CD4-positive, alpha-beta T cell treated with Interferon gamma for 1 hour (primary cell): ENCODE data around the gene ARL6IP5.

Source experiments
- DNase-seq: peaks from one replicate; pipeline ENCODE4 v3.0.0-alpha.2; 2020

Gene ARL6IP5

DNA sequence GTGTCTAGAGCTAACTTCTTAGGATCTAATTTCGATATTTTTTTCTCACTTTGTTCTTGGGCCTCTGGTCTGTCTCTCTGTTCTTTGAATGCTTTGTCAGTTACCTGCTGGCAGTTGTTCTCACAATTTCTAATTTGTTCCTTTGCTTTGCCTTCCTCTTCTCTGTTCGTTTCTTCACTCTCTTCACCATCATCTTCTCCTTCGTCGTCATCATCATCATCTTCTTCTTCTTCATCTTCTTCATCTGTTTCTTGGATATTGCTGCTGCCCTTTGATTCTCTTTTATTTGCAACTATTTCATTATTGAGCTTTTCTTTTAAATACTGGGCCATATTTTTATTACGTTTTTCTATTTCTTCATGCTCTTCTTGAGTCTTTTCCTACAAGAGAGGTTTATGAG is 34.9 kb downstream of the ARL6IP5 start:
- DNase-seq = no peak

DNA sequence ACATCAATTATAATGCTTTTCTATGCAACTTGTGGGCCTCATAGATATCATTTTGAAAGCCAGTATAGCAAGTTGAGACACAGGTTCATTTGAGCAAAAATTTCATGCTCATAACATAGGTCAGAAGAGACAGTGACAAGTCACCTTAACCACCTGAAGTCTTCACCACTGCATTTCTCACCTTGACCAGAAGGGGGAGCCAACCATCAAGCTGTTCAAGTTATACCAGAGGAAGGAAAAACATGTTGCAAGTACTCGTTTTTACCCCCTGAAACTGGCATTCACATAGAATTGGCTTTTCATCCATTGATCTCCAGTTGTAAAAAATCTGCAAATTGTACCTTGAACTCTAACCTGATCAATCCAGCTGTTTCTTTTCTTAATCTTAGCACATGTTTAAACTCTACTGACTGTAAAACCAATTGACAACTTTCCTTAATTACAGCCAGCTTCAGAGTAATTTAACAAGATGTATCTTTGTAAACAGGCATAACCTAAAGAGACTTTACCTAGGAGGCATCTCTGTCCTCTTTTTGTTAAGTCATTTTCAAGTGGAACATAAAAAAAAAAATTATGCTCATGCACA is 36.2 kb downstream of the ARL6IP5 start:
- DNase-seq = peak; percentile 74

- no peak for DNase-seq
Observed at GRCh38 chr3:69121513-69121912, 36.8 kb downstream of the ARL6IP5 start.

GRCh38 chr3:69121950-69122349 is 37.2 kb downstream of the ARL6IP5 start:
- DNase-seq = no peak

DNA sequence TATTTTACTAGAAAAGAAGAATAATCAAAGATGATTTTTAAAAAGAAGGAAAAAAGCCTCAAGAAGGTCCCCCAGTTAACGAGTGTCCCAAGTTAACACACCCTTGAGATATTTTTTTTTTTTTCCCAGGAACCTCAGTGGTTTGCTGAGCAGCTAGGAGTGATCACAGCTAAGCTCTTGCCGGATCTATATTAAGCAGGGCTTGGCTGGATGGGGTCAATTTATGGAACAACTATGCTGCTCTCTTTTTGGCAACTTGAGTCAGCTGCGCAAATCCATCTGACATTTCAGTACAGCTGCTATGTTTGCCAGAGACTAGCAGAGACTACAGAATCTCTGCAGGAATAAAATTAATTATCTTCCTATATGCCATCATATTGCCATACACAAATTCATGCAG is 37.7 kb downstream of the ARL6IP5 start, which contains the start of gene LMOD3:
TSS of gene LMOD3 (minus strand) at position 193 of the 400 bp plus-strand sequence. CDS start 209 bp downstream, outside the sequence.
- DNase-seq = no peak

- DNase-seq = no peak
Observed at GRCh38 chr3:69126216-69126615, 41.5 kb downstream of the ARL6IP5 start.

DNA sequence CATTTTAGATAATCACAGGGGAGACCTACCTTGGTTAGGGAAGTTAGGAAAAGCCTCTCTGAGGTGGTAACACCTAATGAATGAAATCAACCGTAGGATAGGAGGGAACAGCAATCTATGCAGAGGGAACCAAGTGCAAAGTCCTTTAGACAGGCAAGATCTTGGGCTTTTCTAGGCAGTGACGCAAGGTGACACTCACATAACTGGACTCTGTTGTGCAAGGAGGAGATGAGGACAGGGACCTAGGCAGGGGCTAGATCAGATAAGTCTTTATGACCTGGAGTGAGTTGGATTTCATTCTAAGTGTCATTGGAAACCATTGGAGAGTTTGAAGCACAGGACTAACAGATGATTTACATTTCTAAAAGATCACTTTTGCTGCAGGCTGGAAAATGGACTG is 42.3 kb downstream of the ARL6IP5 start:
- no peak for DNase-seq

DNA sequence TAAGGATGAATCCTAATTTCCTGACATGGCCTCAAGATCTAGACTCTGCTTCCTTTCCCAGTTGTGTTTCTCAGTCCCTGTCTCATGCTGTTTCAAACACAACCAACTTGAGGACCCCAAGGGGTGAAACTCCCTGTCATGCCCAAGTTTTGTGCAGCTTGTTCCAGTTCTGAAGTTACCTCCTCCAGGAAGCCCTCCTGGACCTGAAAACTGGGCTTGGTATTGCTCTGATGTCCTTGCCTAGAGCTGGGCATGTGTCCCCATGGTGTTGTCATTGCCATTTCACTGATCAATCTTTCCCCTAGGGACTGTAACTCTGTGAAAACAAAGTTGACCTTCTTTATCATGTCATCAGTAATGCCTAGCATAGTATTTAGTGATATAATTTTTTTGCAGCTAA is 43.8 kb downstream of the ARL6IP5 start:
- no peak for DNase-seq

- no peak for DNase-seq
Observed at GRCh38 chr3:69129531-69129930, 44.8 kb downstream of the ARL6IP5 start.

DNA sequence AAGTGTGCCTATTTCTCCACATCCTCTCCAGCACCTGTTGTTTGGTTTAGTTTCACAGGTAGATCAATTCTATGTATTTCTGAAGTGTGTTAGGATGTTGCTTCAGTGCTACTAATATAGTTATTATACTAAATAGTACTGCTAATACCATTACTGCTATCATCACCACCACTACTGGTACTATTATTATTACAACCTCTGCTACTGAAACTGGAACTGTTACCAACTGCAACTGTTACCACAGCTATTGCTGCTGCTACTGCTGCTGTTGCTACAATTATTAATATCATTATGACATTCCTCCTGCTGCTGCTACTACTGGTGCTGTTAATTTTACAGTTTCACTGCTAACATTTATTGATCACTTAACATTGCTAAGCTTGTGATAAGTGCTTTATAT is 46.0 kb downstream of the ARL6IP5 start:
- DNase-seq = no peak

- DNase-seq = no peak
Observed at GRCh38 chr3:69137005-69137404, 52.3 kb downstream of the ARL6IP5 start.

GRCh38 chr3:69137412-69137811 is 52.7 kb downstream of the ARL6IP5 start:
- no peak for DNase-seq

- DNase-seq = no peak
Observed at GRCh38 chr3:69141313-69141712, 56.6 kb downstream of the ARL6IP5 start.

DNA sequence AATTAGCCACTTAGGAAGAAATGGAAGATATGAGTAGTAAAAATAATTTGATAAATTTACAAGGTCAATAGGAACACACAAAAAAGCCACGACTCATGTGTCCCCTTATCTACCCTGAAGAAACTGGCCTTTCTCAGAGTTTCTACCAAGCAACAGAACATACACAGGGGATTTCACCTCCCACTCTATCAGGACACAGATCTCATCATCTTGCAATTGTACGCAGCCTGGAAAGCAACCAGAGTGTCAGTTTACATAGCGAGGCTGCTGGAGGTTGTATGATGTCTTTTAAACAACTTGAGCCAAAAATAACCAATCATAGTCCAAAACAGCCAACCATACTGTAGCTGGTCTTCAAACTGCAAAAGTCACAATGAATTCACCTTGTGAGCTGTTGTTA is 57.4 kb downstream of the ARL6IP5 start:
- DNase-seq = no peak

GRCh38 chr3:69142797-69143454 is 58.2 kb downstream of the ARL6IP5 start:
- DNase-seq = no peak

DNA sequence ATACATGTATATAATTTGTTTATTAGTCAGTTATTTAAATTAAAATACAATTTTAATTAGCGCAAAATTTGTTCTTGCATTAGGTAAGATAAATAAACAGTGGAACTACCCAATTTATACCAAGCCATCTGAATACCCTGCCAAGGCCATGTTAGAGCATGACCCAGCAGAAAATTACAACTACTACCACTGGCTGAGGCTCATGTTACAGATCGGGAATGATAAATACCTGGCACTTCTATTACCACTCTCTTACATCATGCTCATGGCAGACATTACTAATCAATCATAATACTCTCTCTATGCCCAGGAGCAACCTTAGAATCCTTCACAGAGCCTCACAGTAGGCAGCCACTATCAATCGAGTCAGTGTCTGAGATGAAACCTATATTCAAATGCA is 58.9 kb downstream of the ARL6IP5 start:
- DNase-seq = no peak

- DNase-seq = no peak
Observed at GRCh38 chr3:69144631-69145245, 60.0 kb downstream of the ARL6IP5 start.

GRCh38 chr3:69145688-69146087 is 61.0 kb downstream of the ARL6IP5 start:
- DNase-seq = no peak

GRCh38 chr3:69149586-69149985 is 64.8 kb downstream of the ARL6IP5 start:
- no peak for DNase-seq
